GM18499 (cell line): ENCODE results near the gene C20orf144.
A peak's percentile ranks its signal among the peaks of the same experiment; 100 is the strongest.

Experiments used
- ATAC-seq: cut with Tn5 transposase; IDR thresholded peaks from one replicate; pipeline ENCODE4 v1.9.1; 2021; ENCODE audit warnings: moderate number of reproducible peaks; ENCODE audit not compliant: insufficient read depth, unreplicated experiment

The C20orf144 gene

GRCh38 chr20:33663161-33664084, 1.3 kb downstream of the C20orf144 start:
- no peak for ATAC-seq

- ATAC-seq = no peak
Measured at GRCh38 chr20:33664085-33664761, 2.1 kb downstream of the C20orf144 start.

- no peak for ATAC-seq
Measured at GRCh38 chr20:33664762-33665144, 2.6 kb downstream of the C20orf144 start.

GRCh38 chr20:33666293-33667244, 4.4 kb downstream of the C20orf144 start, which contains the start of gene ACTL10:
ACTL10 (plus strand) TSS chr20:33666943; CDS start chr20:33667498, 555 bp downstream.
- peak; percentile 45 for ATAC-seq

GRCh38 chr20:33667245-33667675, 5.1 kb downstream of the C20orf144 start:
- ATAC-seq = no peak

- no peak for ATAC-seq
Measured at GRCh38 chr20:33667676-33668465, 5.7 kb downstream of the C20orf144 start.

GRCh38 chr20:33668466-33669155, 6.5 kb downstream of the C20orf144 start:
- ATAC-seq = no peak

GRCh38 chr20:33669224-33669623, 7.1 kb downstream of the C20orf144 start:
- ATAC-seq = no peak

GRCh38 chr20:33669873-33670640, 7.9 kb downstream of the C20orf144 start:
- ATAC-seq = no peak

GRCh38 chr20:33670715-33671499, 8.8 kb downstream of the C20orf144 start:
- no peak for ATAC-seq

GRCh38 chr20:33671573-33672288, 9.6 kb downstream of the C20orf144 start:
- ATAC-seq = no peak

GRCh38 chr20:33672426-33673113, 10.4 kb downstream of the C20orf144 start:
- ATAC-seq = no peak

- ATAC-seq = no peak
Measured at GRCh38 chr20:33673114-33673409, 10.9 kb downstream of the C20orf144 start.

- ATAC-seq = no peak
Measured at GRCh38 chr20:33673410-33674293, 11.5 kb downstream of the C20orf144 start.
